Measurements from ENCODE around the gene DAPK2.

Gene DAPK2

GRCh38 chr15:63918901-63919348 lies 127.4 kb downstream of the DAPK2 start:
- Mint-ChIP-seq H3K36me3 (no peaks in the 10 kb centered on the region), H3K4me1 (peaks cover 15% of the 10 kb centered on the region), H3K27me3 (peaks cover 41% of the 10 kb centered on the region), H3K9me3 (no peaks in the 10 kb centered on the region), H3K27ac (no peak overlapping the region), H3K4me3 (no peak overlapping the region)
- CTCF ChIA-PET = interaction anchor here (1.0 to 1.3 kb wide), 2 partner anchors 22 to 92 kb away, joined by 3 to 4 read pairs; no protein-coding TSS in a partner anchor
- DNase-seq = no peak

DNA sequence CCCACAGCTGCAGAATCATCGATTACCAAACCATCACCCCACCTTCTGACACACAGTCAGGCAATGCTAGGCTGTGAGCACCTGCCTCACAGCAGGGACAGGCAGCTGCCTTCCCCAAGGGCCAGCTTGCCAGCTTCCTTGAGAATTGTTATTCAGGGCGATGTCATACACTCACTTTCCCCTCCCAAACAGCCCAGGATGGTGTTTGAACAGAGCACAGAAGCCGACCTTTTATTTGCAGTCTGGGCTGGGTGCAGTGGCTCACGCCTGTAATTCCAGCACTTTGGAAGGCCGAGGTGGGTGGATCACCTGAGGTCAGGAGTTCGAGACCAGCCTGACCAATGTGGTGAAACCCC lies 128.0 kb downstream of the DAPK2 start:
- H3K27ac Mint-ChIP-seq = no peak overlapping the region
- no peak overlapping the region for H3K4me3 Mint-ChIP-seq
- H3K9me3 Mint-ChIP-seq = no peaks in the 10 kb centered on the region
- CTCF ChIA-PET = no interaction called here
- no peak for DNase-seq
- H3K27me3 Mint-ChIP-seq = peaks cover 48% of the 10 kb centered on the region
- H3K36me3 Mint-ChIP-seq = no peaks in the 10 kb centered on the region
- H3K4me1 Mint-ChIP-seq = peaks cover 15% of the 10 kb centered on the region

GRCh38 chr15:63917588-63918316 lies 128.5 kb downstream of the DAPK2 start:
- Mint-ChIP-seq H3K27ac (no peak overlapping the region), H3K9me3 (no peaks in the 10 kb centered on the region), H3K36me3 (no peaks in the 10 kb centered on the region), H3K27me3 (peaks cover 44% of the 10 kb centered on the region), H3K4me1 (peaks cover 15% of the 10 kb centered on the region), H3K4me3 (no peak overlapping the region)
- CTCF ChIA-PET = interaction anchor here (0.8 kb wide), 1 partner anchor 10 kb away, joined by 3 read pairs; no protein-coding TSS in a partner anchor
- DNase-seq = no peak

DNA sequence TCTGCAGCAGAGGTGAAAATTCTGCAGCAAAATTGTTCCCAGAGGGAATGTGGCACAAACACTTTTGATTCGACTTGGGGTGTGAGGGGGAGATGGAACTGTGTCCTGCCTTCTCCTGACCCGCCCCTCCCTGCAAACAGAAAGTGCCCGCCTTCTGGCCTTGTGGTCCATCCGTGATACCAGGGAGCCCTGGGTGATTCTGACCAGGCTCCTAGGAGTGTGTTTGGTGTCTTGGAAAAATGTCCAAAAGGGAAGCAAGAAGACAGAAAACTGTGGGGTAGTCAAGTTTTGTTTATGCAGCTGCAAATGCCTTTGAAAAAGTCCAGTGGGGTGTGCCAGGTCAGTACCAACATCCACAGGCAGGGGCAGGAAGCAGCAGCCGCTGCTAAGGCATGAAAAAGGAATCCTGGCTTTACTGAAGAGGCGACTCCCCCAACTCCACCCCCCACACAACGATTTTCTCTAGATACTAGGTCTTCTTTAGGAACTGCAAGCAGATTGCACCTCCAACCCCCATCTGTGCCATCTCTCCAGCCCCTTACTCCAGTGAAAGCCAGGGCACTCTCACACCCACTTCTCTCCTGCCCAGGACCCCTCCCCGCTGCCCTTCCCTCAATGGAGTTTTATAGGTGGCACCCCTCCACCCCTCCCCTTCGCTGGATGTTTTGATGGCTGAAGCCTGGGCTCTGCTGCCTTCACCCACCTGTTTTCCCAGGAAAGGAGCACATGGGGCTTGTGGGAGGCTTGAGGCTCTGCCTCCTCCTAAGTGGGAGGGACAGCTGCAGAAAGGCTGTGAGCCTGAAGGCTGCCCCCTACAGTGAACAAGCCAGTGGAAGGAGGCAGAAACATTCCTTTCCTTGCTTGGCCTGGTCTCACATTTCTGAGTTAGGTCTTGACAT lies 130.2 kb downstream of the DAPK2 start:
- Mint-ChIP-seq H3K4me1 (peaks cover 19% of the 10 kb centered on the region), H3K4me3 (no peak overlapping the region), H3K9me3 (no peaks in the 10 kb centered on the region), H3K36me3 (no peaks in the 10 kb centered on the region), H3K27me3 (peaks cover 48% of the 10 kb centered on the region), H3K27ac (no peak overlapping the region)
- DNase-seq = no peak
- CTCF ChIA-PET = interaction anchor here (0.6 kb wide), 1 partner anchor 54 kb away, joined by 3 read pairs; no protein-coding TSS in a partner anchor

DNA sequence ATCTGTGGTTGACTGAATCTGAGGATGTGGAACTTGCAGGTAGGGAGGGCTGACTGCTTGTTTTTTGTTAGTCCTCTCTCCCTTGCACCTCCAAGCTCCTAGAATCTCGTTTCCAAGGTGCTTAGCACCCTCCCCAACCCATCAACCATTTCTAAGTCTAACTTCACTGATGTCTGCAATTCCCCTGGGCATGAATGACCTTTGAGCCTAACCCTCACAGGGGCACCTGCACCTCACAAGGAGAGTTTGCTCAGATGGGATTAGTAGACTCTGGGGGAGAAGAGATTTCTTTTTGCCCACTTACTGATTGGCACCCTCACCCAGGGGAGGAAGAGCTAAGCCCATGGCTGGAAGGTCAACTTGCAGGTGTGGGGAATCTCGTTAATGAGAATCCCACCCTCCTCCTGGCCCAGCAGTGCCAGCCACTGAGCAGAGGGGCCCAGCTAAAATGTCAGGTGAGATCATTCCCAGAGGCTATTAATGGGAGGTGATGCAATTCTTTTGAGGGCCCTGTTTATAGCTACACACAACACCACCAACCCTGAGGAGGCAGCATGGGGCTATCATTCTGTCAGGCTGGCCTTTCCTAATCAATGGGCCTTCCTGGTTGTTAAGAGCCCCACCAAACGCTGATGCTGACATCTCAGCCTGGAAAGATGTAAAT lies 130.9 kb downstream of the DAPK2 start:
- Mint-ChIP-seq H3K4me3 (no peak overlapping the region), H3K9me3 (no peaks in the 10 kb centered on the region), H3K36me3 (no peaks in the 10 kb centered on the region), H3K27me3 (peaks cover 48% of the 10 kb centered on the region), H3K27ac (no peak overlapping the region), H3K4me1 (peaks cover 12% of the 10 kb centered on the region)
- DNase-seq = no peak
- CTCF ChIA-PET = no interaction called here

GRCh38 chr15:63913786-63914315 lies 132.4 kb downstream of the DAPK2 start:
- peak; percentile 6 for DNase-seq
- Mint-ChIP-seq H3K4me1 (peaks cover 6% of the 10 kb centered on the region), H3K9me3 (no peaks in the 10 kb centered on the region), H3K27ac (no peak overlapping the region), H3K4me3 (no peak overlapping the region), H3K27me3 (peaks cover 48% of the 10 kb centered on the region), H3K36me3 (no peaks in the 10 kb centered on the region)
- CTCF ChIA-PET = interaction anchor here (0.7 to 1.1 kb wide), 2 partner anchors 14 to 97 kb away, joined by 3 read pairs; no protein-coding TSS in a partner anchor

- H3K27ac Mint-ChIP-seq = no peak overlapping the region
- peaks cover 51% of the 10 kb centered on the region for H3K27me3 Mint-ChIP-seq
- CTCF ChIA-PET = interaction anchor here (0.5 to 1.4 kb wide), 5 partner anchors 15 to 155 kb away, joined by 3 to 4 read pairs (median 3); partner anchors contain the start of gene DAPK2
- no peak overlapping the region for H3K4me3 Mint-ChIP-seq
- peaks cover 6% of the 10 kb centered on the region for H3K4me1 Mint-ChIP-seq
- no peak for DNase-seq
- no peaks in the 10 kb centered on the region for H3K36me3 Mint-ChIP-seq
- no peaks in the 10 kb centered on the region for H3K9me3 Mint-ChIP-seq
These were observed 132.9 kb downstream of the DAPK2 start for GRCh38 chr15:63913336-63913735.

- Mint-ChIP-seq H3K9me3 (no peaks in the 10 kb centered on the region), H3K36me3 (no peaks in the 10 kb centered on the region), H3K4me3 (no peak overlapping the region), H3K4me1 (peaks cover 6% of the 10 kb centered on the region), H3K27me3 (peaks cover 42% of the 10 kb centered on the region), H3K27ac (no peak overlapping the region)
- CTCF ChIA-PET = interaction anchor here (1.0 to 1.4 kb wide), 2 partner anchors 20 to 134 kb away, joined by 3 to 4 read pairs; partner anchors contain the start of gene DAPK2
- DNase-seq = peak; percentile 14
These were observed 134.1 kb downstream of the DAPK2 start for GRCh38 chr15:63912061-63912615.

DNA sequence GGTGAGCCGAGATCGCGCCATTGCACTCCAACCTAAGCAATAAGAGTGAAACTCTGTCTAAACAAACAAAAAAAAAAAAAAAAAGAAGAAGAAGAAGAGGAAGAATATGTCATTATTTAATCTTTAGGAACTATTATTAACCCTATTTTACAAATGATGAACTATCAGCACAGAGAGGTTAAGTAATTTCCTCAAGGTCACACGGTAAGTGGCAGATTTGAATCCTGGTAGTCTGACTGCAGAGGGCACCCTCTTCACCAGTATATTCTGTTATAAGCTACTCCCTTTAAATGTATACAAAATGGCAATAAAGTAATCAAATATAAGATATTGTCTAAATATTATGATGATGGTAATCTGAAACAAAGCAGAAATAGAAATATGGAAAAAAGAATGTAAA lies 135.1 kb downstream of the DAPK2 start:
- Mint-ChIP-seq H3K4me3 (no peak overlapping the region), H3K4me1 (peaks cover 16% of the 10 kb centered on the region), H3K36me3 (no peaks in the 10 kb centered on the region), H3K27ac (no peak overlapping the region), H3K27me3 (peaks cover 32% of the 10 kb centered on the region), H3K9me3 (no peaks in the 10 kb centered on the region)
- DNase-seq = no peak
- CTCF ChIA-PET = no interaction called here

DNA sequence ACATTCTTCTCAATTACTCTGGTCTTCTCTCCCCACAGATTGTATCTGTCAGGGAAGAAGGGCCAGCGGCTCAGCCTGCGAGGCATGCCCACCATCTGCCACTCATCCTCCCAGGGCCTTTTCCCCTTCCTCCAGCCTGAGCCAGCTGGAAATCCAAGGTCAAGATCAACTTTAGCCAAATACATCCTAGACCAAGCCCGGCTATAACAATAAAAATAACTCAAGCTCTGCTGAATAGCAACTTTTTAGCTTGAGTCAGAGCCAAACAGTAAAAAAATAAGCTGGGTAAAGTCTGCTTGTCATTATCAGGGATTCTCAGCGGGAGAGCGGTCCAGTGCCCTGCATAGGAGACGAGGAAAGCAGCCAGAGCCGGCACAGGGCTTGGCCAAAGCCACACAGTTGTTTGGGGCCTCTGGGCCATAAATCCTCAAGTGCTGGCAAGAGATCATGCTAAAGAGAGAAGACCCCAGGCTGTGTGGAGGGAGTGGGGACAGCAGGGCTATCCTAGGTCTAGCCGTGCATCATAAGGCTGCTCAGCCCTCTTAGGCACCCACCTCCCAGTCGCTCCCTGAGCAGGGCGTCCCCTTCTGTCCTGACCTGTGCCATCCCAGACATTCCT lies 136.4 kb downstream of the DAPK2 start:
- Mint-ChIP-seq H3K36me3 (no peaks in the 10 kb centered on the region), H3K4me1 (peaks cover 24% of the 10 kb centered on the region), H3K9me3 (no peaks in the 10 kb centered on the region), H3K4me3 (no peak overlapping the region), H3K27ac (no peak overlapping the region), H3K27me3 (peaks cover 22% of the 10 kb centered on the region)
- no peak for DNase-seq
- CTCF ChIA-PET = interaction anchor here (0.6 kb wide), 2 partner anchors 158 to 184 kb away, joined by 3 to 4 read pairs; no protein-coding TSS in a partner anchor

GRCh38 chr15:63908991-63909390 lies 137.3 kb downstream of the DAPK2 start:
- DNase-seq = no peak
- H3K9me3 Mint-ChIP-seq = no peaks in the 10 kb centered on the region
- CTCF ChIA-PET = interaction anchor here (0.6 to 1.1 kb wide), 2 partner anchors 9 to 185 kb away, joined by 3 to 4 read pairs; no protein-coding TSS in a partner anchor
- no peak overlapping the region for H3K4me3 Mint-ChIP-seq
- peaks cover 28% of the 10 kb centered on the region for H3K4me1 Mint-ChIP-seq
- peaks cover 16% of the 10 kb centered on the region for H3K27me3 Mint-ChIP-seq
- no peak overlapping the region for H3K27ac Mint-ChIP-seq
- no peaks in the 10 kb centered on the region for H3K36me3 Mint-ChIP-seq

GRCh38 chr15:63908281-63908680 lies 138.0 kb downstream of the DAPK2 start:
- H3K27me3 Mint-ChIP-seq = peaks cover 9% of the 10 kb centered on the region
- no peak overlapping the region for H3K4me3 Mint-ChIP-seq
- H3K9me3 Mint-ChIP-seq = no peaks in the 10 kb centered on the region
- peaks cover 28% of the 10 kb centered on the region for H3K4me1 Mint-ChIP-seq
- H3K36me3 Mint-ChIP-seq = no peaks in the 10 kb centered on the region
- no peak overlapping the region for H3K27ac Mint-ChIP-seq
- CTCF ChIA-PET = interaction anchor here (1.1 kb wide), 1 partner anchor 8 kb away, joined by 3 read pairs; no protein-coding TSS in a partner anchor
- no peak for DNase-seq

- no peak overlapping the region for H3K27ac Mint-ChIP-seq
These were observed 138.8 kb downstream of the DAPK2 start for GRCh38 chr15:63907521-63907920.

More at GRCh38 chr15:63907521-63907920, 138.8 kb downstream of the DAPK2 start:
- CTCF ChIA-PET = no interaction called here
- H3K4me3 Mint-ChIP-seq = no peak overlapping the region
- DNase-seq = no peak
- H3K9me3 Mint-ChIP-seq = no peaks in the 10 kb centered on the region
- peaks cover 25% of the 10 kb centered on the region for H3K4me1 Mint-ChIP-seq
- H3K27me3 Mint-ChIP-seq = peaks cover 9% of the 10 kb centered on the region
- H3K36me3 Mint-ChIP-seq = no peaks in the 10 kb centered on the region
